ENCODE results near the gene EDC4.
A peak's percentile ranks its signal among the peaks of the same experiment; 100 is the strongest.
"Not testable (repeated sequence)": the region's sequence is repeated elsewhere in the genome, so short reads cannot be mapped to it uniquely, and the experiment has no call there.

The EDC4 gene

DNA sequence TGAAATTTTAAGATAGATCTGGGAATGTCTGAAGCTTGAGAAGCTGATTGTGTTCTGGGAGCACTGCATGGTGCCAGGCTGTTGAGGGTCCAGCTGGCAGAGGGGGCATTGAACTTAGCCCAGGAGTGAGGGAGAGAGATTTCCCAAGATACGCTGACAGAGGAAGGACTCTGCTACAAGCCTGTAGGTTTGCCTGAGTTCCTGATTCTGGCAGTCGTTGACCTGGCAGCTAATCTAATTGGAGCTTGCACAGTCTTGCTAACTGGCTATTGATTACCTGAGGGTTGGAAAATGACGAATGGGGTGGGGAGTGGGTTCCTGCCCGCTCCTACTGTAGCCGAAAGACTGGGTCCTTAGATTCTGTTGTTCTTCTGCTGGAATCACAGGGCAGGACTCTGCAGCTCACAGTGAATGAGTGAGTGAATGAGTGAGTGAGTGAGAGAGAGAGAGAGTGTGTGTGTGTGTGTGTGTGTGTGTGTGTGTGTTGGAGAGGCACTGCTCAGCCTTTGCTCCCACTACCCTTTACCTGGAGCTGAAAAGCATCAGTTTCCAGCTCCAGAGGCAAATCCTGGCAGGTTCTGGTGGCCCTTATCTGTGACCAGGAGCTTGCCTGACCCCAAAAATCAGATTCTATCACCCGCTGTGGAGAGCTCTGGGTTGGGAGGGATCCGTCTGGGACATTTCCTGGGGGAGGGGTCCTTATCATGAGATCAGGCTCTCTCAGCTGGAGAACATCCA is 42.1 kb downstream of the EDC4 start:
- no peak for DNase-seq (ENCODE audit: low read depth)

DNA sequence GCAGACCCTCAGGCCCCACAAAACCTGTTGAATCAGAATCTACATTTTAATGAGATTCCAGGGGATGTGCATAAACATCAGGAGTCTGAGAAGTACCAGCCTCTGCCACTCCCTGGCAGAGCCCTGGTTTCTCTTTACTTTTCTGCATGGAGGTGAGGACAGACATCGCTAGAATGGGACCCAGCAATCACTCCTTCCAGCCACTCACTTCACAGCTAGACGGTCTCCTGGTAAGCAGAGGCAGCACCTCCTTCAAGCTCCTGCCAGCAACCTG is 42.6 kb downstream of the EDC4 start:
- DNase-seq (ENCODE audit: low read depth), result not testable (repeated sequence)

DNA sequence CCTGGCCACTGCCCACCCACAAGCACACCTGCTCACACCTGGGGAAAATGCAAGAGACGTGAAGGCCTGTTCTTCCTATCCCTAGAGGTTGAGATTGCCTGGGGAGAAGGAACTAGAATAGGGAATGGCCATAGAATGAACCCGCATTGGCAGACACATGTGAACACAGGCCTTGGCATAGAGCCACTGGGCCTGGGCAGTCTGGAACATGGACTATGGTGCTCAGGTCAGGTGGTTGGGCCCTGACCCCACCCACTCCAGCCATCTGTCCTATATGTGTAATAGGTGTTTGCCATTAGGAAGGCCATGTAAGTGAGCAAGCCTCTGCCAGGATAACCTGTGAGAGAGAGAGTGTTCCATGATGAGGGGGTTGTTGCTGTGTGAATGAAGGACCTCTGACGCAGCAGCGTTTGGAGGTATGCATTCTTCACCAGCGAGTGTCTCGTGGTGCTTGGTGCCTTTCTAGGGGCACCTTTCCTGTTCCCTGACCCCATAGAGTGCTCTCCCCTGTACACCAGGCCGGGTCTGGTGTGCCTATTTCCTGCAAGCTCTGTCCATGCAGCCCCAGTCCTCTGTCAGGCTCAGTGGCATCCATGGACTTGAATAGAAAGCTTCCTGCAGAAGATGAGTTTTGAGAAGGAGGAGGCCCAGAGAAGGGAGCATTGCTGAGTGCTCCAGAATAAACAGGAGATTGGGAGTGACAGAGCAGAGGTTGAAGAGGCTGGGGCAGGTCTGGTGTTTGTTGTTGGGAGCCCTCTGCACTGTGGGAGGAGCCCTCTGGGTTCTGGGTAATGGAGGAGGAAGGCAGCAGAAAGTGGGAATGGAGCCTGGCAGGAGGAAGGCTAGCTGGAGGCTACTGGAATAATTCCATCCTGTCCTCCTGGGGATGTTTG is 43.2 kb downstream of the EDC4 start:
- DNase-seq (ENCODE audit: low read depth), result no peak

DNA sequence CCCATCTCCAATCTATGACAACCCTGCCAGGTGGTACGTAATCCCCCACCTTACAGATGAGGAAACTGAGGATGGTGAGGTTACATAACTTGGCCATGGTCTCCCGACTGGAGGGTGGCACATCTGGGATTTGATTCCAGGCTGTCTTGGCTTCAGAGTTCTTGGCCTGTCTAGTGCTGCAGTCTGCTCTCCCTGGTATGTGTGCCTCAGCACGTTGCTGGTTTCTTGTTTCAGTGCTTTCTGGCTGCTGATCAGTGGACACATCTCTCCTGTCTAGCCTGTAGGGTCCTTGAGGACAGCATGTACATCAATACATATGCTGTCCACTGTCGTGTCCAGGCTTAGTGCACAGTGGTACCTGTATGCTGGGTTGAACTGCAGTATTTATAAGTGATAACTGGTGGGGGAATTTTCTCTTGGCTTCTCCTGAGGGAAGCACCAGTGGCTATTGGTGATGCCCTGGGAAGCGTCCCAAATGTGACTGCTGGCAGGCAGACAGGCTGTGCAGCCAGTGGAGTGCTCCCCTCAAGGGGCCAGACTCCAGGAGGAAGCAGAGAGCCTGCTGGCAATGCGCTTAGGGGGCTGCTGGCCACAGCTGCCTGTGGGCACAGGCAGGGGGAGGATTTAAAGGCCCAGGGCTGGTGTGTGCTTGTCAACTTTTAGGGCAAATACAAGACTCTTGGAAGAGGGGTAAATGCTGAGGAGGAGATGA is 44.4 kb downstream of the EDC4 start:
- no peak for DNase-seq (ENCODE audit: low read depth)

DNA sequence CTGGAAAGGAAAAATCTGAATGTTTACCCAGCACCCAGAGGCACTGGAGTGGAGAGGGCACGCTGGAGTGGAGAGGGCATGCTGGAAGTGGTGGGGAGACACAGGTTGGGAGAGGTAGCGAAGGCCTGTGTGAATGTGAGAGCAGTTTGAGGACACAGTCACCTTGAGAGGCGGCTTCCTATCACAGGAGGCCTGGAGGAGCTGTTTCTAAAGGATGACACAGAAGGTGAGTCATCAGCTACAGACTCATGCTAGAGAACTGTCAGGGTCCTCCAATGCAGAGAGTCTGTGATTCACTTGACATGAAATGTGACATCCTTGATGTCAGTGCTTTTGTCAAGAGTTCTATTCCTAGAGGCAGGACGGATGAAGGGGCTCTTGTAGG is 45.0 kb downstream of the EDC4 start:
- DNase-seq (ENCODE audit: low read depth), result no peak

DNA sequence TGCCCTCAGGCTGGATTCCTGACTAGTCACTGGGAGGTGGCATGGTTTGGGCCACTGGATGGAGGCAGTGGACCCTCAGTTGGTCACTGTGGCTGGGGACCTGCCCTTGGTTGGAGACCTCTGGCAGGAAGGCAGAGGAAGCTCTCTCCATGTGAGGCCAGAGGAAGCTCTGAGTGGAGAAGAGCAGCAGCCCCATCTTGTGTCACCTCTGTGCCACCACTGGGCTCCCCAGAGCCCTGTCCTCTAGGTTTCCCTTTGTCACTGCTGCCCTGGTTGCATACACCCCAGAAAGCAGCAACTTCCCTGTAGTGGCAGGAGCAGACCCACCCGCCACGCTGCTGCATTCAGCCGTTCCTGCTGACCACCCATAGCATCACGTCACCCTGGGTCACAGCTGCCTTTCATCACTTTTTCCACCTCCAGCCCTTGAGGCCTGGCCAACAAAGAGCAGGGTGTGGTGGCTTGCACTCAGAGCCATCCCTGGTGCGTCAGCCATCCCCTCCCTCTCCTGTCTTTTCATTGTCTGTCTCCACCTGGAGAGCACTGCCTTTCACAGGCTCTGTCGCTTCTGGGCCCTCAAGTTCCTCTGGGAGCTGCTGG is 46.9 kb downstream of the EDC4 start:
- DNase-seq (ENCODE audit: low read depth), result no peak

DNA sequence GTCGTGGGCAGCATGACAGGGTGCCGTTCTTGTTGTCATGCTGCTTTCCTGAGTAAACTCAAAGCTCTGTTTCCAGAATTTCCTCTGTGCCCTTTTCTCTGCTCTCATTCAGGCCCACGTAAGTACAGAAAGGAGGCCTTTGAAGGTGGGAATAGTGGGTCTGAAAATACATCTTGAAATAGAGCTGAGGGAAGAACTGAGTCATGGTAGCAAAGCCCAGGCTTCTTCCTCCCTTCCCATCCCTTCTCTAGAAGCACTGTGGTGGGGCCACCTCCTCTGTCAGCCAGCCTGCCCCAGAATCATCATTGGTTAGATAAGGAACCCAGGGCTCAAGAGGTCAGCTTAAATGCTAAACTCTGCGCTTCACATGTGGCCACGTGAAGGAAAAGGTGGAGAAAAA is 49.4 kb downstream of the EDC4 start:
- no peak for DNase-seq (ENCODE audit: low read depth)

DNA sequence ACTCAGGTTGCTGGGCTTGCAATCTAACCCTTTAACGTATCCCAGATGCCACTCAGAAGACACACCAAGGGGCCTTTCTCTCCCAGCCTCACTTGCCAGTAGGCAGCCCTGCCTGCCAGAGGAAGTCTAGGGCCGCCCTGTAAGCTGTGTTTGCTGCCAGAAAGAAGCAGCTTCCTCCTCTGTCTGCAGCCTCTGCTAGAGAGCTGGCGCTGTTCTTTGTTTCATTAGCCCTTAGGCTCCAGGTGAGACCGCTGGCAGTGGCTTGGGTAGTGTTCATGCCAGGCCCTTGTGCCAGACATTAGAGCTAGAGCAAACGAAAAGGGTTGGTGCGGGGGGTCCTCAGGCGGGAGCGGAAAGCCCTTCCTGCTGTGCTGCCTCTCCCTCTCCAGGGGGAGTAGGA is 49.9 kb downstream of the EDC4 start:
- no peak for DNase-seq (ENCODE audit: low read depth)

DNA sequence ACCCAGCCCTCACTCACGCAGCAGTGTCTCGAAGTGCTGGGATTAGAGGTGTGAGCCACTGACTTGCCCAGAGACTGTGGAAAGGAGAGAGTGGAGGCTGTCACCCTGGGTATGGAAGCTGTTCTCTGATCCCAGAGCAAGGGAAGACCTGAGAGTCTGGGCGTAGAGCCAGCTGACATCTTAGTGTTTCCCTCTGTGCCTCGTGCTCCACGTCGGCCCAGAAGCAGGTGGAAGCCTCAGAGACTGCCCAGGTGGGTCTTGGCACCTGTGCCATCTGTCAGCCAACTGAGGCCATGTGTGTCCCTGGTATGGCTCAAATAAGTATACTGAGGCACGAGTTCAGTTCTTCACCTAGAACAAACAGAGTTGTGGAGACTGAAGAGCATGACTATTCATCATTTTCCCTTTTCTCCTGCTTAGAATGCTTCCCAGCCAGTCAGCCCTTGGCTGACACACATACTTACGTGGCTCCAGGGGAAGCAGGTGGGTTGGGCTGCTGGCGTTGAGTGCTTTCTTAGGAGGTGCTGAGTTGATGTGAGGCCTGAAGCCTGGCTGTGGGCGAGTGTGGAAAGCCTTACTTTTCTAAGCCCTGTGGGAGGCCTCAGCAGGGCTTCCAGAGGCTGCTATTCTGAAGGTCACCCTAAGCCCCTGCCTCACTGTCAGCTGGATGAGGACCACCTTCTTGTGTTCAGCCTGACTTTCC is 50.7 kb downstream of the EDC4 start:
- no peak for DNase-seq (ENCODE audit: low read depth)

DNA sequence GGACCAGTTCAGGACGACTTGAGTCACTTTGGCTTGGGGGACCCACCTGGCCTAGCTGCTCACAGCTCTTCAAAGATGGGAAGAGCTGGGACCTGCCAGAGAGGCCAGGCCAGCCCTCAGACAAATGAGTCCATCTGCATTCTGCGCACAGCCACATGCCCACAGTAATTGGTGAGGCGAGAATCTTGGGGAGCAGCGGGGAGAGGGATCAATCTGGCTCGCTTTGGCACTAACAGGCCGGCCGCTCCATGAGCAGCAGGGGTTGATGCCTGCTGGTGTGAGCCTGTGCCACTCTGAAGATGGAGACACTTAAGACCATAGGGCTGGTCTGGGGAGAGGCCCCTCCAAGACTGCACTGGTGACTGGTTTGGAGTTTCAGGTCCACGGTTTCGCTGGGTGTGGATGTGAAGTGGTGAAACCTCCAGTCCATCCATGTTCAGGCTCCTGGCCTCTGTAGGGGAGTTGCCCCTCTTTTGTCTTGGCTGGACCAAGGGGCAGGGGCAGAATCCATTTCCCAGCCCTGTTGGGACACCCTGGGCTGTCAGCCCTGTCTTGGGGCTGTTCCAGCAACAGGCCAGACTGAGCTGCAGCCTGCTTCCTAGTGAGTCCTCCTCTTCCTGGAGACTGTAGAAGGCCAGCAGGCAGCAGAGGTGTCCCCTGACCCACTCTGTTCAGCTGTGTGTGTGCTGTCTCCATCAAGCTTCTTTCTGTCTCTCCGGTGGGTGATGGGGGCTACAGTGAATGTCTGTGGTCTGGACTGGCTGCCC is 51.5 kb downstream of the EDC4 start:
- DNase-seq (ENCODE audit: low read depth), result no peak

DNA sequence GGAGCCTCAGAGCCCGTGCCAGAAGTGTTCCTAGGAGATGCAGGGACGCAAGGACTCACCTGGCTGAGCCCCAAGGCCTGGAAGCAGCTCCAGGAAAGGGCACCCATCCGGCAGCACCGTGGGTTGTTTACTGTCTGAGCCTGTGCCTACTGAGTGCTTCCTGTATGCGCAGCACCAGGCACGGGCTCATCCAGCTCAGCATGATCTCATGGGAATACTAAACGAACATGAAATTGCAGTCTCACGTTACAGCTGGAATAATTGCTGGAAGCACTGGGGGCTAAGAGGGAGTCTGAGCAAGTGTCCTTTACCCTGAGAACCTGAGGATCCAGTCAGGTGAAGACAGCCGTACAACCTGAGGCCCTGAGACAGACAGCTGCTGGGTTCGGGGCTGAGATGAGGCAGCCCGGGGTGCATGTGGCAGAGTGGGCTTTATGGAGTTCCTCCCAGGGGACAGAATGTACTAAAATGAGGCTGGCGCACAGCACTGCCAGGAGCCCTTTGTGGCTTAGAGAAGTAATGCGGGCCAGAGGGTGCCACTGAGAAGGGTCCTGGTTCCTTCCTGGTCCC is 53.4 kb downstream of the EDC4 start:
- DNase-seq (ENCODE audit: low read depth), result no peak

DNA sequence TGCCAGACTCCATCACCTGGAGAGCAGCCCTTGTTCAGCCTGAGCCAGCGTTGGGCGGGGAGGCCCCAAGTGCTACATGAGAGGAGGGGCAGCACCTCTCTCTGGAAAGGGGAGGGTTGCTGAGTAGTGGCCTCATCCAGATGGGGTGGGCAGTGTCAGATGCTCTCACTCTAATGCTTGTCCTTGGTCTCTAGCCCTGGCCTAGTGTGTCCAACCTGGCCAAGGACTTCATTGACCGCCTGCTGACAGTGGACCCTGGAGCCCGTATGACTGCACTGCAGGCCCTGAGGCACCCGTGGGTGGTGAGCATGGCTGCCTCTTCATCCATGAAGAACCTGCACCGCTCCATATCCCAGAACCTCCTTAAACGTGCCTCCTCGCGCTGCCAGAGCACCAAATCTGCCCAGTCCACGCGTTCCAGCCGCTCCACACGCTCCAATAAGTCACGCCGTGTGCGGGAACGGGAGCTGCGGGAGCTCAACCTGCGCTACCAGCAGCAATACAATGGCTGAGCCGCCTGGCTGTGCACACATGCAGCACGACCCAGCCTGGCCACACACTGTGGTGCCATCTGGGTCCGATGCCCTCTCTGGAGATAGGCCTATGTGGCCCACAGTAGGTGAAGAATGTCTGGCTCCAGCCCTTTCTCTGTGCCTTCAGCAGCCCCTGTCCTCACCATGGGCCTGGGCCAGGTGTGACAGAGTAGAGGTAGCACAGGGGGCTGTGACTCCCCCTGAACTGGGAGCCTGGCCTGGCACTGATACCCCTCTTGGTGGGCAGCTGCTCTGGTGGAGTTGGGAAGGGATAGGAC is 54.5 kb downstream of the EDC4 start:
- no peak for DNase-seq (ENCODE audit: low read depth)

DNA sequence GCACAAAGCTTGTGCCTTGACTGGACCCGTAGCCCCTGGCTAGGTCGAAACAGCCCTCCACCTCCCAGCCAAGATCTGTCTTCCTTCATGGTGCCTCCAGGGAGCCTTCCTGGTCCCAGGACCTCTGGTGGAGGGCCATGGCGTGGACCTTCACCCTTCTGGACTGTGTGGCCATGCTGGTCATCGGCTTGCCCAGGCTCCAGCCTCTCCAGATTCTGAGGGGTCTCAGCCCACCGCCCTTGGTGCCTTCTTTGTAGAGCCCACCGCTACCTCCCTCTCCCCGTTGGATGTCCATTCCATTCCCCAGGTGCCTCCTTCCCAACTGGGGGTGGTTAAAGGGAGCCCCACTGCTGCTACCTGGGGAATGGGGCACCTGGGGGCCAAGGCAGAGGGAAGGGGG is 55.3 kb downstream of the EDC4 start:
- no peak for DNase-seq (ENCODE audit: low read depth)

DNA sequence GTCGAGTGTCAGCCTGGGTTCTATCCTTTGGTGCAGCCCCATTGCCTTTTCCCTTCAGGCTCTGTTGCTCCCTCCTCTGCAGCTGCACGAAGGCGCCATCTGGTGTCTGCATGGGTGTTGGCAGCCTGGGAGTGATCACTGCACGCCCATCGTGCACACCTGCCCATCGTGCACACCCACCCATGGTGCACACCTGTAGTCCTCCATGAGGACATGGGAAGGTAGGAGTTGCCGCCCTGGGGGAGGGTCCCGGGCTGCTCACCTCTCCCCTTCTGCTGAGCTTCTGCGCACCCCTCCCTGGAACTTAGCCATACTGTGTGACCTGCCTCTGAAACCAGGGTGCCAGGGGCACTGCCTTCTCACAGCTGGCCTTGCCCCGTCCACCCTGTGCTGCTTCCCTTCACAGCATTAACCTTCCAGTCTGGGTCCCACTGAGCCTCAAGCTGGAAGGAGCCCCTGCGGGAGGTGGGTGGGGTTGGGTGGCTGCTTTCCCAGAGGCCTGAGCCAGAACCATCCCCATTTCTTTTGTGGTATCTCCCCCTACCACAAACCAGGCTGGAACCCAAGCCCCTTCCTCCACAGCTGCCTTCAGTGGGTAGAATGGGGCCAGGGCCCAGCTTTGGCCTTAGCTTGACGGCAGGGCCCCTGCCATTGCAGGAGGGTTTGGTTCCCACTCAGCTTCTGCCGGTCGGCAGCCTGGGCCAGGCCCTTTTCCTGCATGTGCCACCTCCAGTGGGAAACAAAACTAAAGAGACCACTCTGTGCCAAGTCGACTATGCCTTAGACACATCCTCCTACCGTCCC is 55.9 kb downstream of the EDC4 start:
- DNase-seq (ENCODE audit: low read depth), result peak; percentile 45

DNA sequence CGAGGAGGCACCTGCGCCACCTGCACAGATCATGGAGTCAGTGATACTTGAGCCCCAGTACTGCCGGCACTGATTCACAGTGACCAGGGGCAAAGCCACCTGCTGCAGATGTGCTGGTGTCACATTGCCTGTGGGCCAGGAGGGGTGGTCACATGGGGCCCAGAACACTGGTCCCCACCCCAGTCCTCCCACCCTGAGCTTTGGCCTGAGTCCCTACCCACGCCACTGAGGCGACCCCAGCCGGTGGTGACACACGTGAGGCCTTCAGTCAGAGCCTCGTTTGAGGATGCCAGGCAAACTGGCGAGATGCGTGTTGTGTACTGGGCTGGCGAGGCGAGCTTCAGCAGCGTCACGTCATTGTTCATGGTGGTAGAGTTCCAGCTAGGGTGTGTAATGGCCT is 57.3 kb downstream of the EDC4 start:
- no peak for DNase-seq (ENCODE audit: low read depth)

DNA sequence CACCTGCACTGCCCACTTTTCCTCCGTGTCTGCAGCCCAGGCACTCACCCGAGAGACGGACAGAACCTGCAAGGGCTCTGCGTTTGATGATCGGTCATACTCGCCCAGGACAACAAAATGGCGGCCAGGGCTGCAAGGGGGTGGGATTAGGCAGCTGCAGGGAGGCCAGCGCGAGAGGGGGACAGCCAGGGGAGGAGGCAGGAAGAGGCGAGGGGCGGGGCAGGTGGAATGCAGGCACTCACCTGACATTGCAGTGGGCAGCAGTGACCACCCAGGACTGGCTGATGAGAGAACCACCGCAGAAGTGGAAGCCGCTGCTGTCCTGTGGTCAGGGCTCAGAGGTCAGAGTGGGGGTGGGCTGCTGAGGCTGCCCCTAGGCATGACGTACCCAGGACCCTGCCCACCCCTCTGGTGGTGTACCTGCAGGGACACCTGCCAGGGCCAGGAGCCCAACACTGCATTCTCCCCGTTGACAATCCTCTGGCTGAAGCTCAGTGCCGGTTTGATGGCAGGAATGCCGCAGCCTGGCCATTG is 57.9 kb downstream of the EDC4 start:
- DNase-seq (ENCODE audit: low read depth), result no peak

Data from stimulated activated CD8-positive, alpha-beta memory T cell treated with anti-CD3 and anti-CD28 coated beads, Interleukin-15, amount 100 ng/mL, for 24 hours (primary cell).